ENCODE data around the gene MIA2.
A peak's percentile ranks its signal among the peaks of the same experiment; 100 is the strongest.

DNA sequence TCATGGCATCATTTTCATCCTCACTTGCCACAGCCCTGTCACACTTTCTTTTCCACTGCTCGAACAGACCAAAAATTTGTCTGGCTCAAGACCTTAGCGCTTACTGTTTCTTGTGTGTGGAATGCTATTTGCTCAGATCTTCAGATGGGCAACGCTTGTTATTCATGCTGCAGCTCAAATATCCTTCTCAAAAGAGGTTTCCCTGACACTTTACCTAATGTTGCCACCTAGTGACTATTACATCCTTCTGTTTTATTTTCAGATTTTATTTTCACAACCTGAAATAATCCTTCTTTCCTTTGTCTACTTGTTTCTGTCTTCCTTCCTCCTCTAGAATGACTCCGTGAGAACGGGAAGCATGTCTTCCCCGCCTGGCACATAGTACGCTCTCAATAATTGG lies 192.9 kb downstream of the MIA2 start:
- TF ChIP-seq, protein P1, sequence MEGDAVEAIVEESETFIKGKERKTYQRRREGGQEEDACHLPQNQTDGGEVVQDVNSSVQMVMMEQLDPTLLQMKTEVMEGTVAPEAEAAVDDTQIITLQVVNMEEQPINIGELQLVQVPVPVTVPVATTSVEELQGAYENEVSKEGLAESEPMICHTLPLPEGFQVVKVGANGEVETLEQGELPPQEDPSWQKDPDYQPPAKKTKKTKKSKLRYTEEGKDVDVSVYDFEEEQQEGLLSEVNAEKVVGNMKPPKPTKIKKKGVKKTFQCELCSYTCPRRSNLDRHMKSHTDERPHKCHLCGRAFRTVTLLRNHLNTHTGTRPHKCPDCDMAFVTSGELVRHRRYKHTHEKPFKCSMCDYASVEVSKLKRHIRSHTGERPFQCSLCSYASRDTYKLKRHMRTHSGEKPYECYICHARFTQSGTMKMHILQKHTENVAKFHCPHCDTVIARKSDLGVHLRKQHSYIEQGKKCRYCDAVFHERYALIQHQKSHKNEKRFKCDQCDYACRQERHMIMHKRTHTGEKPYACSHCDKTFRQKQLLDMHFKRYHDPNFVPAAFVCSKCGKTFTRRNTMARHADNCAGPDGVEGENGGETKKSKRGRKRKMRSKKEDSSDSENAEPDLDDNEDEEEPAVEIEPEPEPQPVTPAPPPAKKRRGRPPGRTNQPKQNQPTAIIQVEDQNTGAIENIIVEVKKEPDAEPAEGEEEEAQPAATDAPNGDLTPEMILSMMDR (IDR thresholded peaks at IDR 0.05), result peak; percentile 28
- no peak for TF ChIP-seq EZH2 (IDR thresholded peaks at IDR 0.05; ENCODE audit: borderline replicate concordance, insufficient read depth, low read depth, low read length, poor library complexity, severe bottlenecking)
